GM12878 (cell line): ENCODE data around the gene ATAD2B. TPM values are rescaled to one million over a fixed set of nuclear protein-coding genes. Genes with fewer than 3 reads are reported as not detected.

Experiments used
- ATAC-seq: fragments of 200-7000 bp; cut with Tn5 transposase; 3 replicates; pipeline ENCODE4 v1.9.1; 2020; ENCODE audit warnings: mild to moderate bottlenecking, moderate library complexity
- BruUV-seq: library from RNA; stranded (reverse); fragments of 400-500 nt; replicated peaks from 2 replicates; lab custom pipeline; 2021; lab: Mats Ljungman, UMichigan
- CTCF ChIA-PET: fragments of 300-600 bp; sonication (Branson Sonifier 250); formaldehyde crosslinking; extraction: SDS; loops from one replicate; lab custom pipeline; 2021; ENCODE audit warnings: inconsistent platforms; lab: Yijun Ruan, JAX
- POLR2A ChIA-PET: fragments of 350-600 bp; formaldehyde crosslinking; extraction: SDS; loops from one replicate; lab custom pipeline; 2021; ENCODE audit warnings: inconsistent platforms; lab: Charles Lee
- RAD21 ChIA-PET: fragments of 300-600 bp; sonication (Branson Sonifier 250); formaldehyde crosslinking; loops from one replicate; lab custom pipeline; 2023; ENCODE audit warnings: antibody characterized with exemption; ENCODE audit not compliant: unreplicated experiment; lab: Charles Lee
- SMC1A ChIA-PET: fragments of 300-600 bp; sonication (Branson Sonifier 250); formaldehyde crosslinking; loops from one replicate; lab custom pipeline; 2023; ENCODE audit not compliant: unreplicated experiment, uncharacterized antibody; lab: Charles Lee
- DNase-seq: peaks from one replicate; pipeline ENCODE4 v3.0.0-alpha.2; 2011; ENCODE audit warnings: low read depth, low spot score
- FAIRE-seq: peaks from 3 replicates; lab custom pipeline; 2011; peaks lifted over from hg19 to GRCh38; lab: Jason Lieb, UNC
- H2AFZ ChIP-seq: 2 replicates; pipeline ENCODE4 v1.6.0; 2011; ENCODE audit warnings: low read depth, low read length, control low read depth; ENCODE audit not compliant: control insufficient read depth
- H3K27ac ChIP-seq: 2 replicates; pipeline ENCODE4 v1.5.1; 2011; ENCODE audit warnings: control low read depth; ENCODE audit not compliant: control insufficient read depth, insufficient read depth
- H3K27me3 ChIP-seq, 2 experiments: replicated peaks in 1 of 2; 2 replicates each; pipeline versions ENCODE4 v1.6.0 to v1.6.1; 2011; ENCODE audit warnings: low read length in 1 of 2; ENCODE audit not compliant: control insufficient read depth in 2 of 2, insufficient read depth in 2 of 2
- H3K36me3 ChIP-seq, 2 experiments: 2 replicates each; pipeline ENCODE4 v1.5.1; 2011; ENCODE audit warnings: low read length in 1 of 2; ENCODE audit not compliant: control insufficient read depth in 2 of 2, insufficient read depth in 2 of 2
- H3K4me1 ChIP-seq: 2 replicates; pipeline ENCODE4 v1.6.1; 2011; ENCODE audit warnings: mild to moderate bottlenecking, low read length, moderate library complexity, mixed read lengths; ENCODE audit not compliant: control insufficient read depth, insufficient read depth
- H3K4me2 ChIP-seq: 2 replicates; pipeline ENCODE4 v1.6.0; 2011; ENCODE audit warnings: control low read depth; ENCODE audit not compliant: control insufficient read depth, insufficient read depth
- H3K4me3 ChIP-seq: fragments of 200-600 bp; sonication (generic); 2 replicates; pipeline ENCODE4 v1.5.1; 2016
- H3K79me2 ChIP-seq: 2 replicates; pipeline ENCODE4 v1.6.0; 2011; ENCODE audit warnings: low read length; ENCODE audit not compliant: control insufficient read depth, insufficient read depth
- H3K9ac ChIP-seq: 2 replicates; pipeline ENCODE4 v1.8.0; 2011; ENCODE audit warnings: low read length, control low read depth, mixed read lengths; ENCODE audit not compliant: control insufficient read depth, insufficient read depth
- H3K9me3 ChIP-seq: replicated peaks from 3 replicates; pipeline ENCODE4 v1.5.1; 2011; ENCODE audit warnings: mild to moderate bottlenecking, low read length; ENCODE audit not compliant: control insufficient read depth, insufficient read depth
- H4K20me1 ChIP-seq: 2 replicates; pipeline ENCODE4 v1.6.0; 2011; ENCODE audit not compliant: control insufficient read depth, insufficient read depth
- BMI1 ChIP-seq: fragments of 450-650 bp; IDR thresholded peaks from 2 replicates; pipeline ENCODE4 v1.6.1; 2016; ENCODE audit warnings: mild to moderate bottlenecking, moderate library complexity, borderline replicate concordance
- IKZF1 ChIP-seq: fragments of 450-650 bp; conservative IDR thresholded peaks from 2 replicates; pipeline ENCODE4 v1.6.1; 2017; ENCODE audit warnings: antibody characterized with exemption, mild to moderate bottlenecking
- JUNB ChIP-seq: IDR thresholded peaks from 2 replicates; pipeline ENCODE4 v1.6.1; 2016; ENCODE audit warnings: antibody characterized with exemption, mild to moderate bottlenecking
- MYC ChIP-seq: IDR thresholded peaks from 2 replicates; pipeline ENCODE4 v1.6.1; 2011; ENCODE audit warnings: mild to moderate bottlenecking, low read length, moderate library complexity, inconsistent platforms; ENCODE audit not compliant: insufficient read depth, insufficient replicate concordance, insufficient read length, severe bottlenecking
- YY1 ChIP-seq: IDR thresholded peaks from 2 replicates; pipeline ENCODE4 v1.6.1; 2011; ENCODE audit warnings: low read depth, mild to moderate bottlenecking, low read length
- WGBS: methylation state at CpG from one replicate; pipeline ENCODE4 v1.1.6; 2016; ENCODE audit warnings: low lambda C conversion rate; ENCODE audit not compliant: insufficient replicate concordance, insufficient coverage; ENCODE audit errors: missing lambda C conversion rate; 5-methylcytosine and 5-hydroxymethylcytosine counted together
- in situ Hi-C: fragments of 300-500 bp; cut with MboI; formaldehyde crosslinking; loops from 9 replicates; pipeline ENCODE4 v1.14.3; 2018; ENCODE audit warnings: mixed read lengths
- intact Hi-C: fragments of 100-400 bp; cut with micrococcal nuclease; formaldehyde crosslinking; loops from one replicate; pipeline ENCODE4 v1.14.2; 2022; ENCODE audit not compliant: unreplicated experiment
- polyA plus RNA-seq, 11 experiments: library from polyadenylated mRNA; depleted of rRNA in 4 of 11; unstranded in 6 of 11; stranded (reverse) in 5 of 11; fragments of >200 nt; fragmentation: Nextera tagmentation in 4 of 11; fragmentation: Illumina TruSeq in 1 of 11; extraction: Ambion mirVana in 4 of 11; extraction: Trizol in 1 of 11; gene quantifications; 1 replicate in 1 of 11; 2 replicates in 10 of 11; pipeline versions ENCODE4 v1.2.1 to v1.2.3, GENCODE V29; 2011 to 2016; ENCODE audit warnings: inconsistent platforms in 2 of 11, missing spikeins in 2 of 11, low read depth in 1 of 11
- total RNA-seq, 4 experiments: library from RNA; depleted of rRNA in 3 of 4; stranded (reverse); fragments of >200 nt in 3 of 4; fragmentation: Illumina TruSeq in 1 of 4; extraction: Trizol in 1 of 4; gene quantifications; 2 replicates each; pipeline versions ENCODE4 v1.2.1 to v1.2.3, GENCODE V29; 2013 to 2021
- TF ChIP-seq, protein P1 (sequence below): fragments of 450-650 bp; IDR thresholded peaks from 2 replicates; pipeline ENCODE4 v1.6.1; 2017; ENCODE audit warnings: borderline replicate concordance

ATAD2B gene
- total and polyA plus RNA-seq, 10 of the 15 experiments (the other 5 are each of a cell fraction or from before 2014, with no cell fraction given), result 3.6 to 29.9 (median 16.8) TPM

DNA sequence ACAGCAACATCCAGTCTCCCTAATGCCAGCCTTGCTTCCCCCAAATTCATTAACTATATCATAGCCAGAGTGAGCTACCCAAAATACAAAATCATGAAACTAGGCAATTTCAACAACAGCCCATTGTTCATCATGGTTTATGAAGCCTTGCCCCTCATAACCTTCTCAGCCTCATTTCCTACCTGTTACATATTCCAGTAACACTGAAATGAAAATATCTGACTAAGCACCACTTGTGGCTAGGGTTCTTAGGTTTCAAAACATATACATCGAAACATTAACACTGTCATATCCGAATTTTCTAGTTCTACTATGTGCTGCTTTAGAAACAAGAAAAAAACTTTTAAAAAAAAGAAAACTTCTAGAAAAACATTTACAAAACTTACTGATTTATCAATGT lies 59.5 kb downstream of the ATAD2B start:
- SMC1A ChIA-PET, result interaction anchor here (1.0 to 1.4 kb wide), 3 partner anchors 10 to 59 kb away, joined by 3 to 4 read pairs (median 3); no protein-coding TSS in a partner anchor
- BruUV-seq, result no TSS peak
- POLR2A ChIA-PET, result interaction anchor here (0.7 kb wide), 1 partner anchor 33 kb away, joined by 3 read pairs; no protein-coding TSS in a partner anchor
- Histone ChIP-seq H3K4me2 (no peak overlapping the region), H2AFZ (no peak overlapping the region), H3K27ac (no peak overlapping the region), H4K20me1 (no peaks in the 10 kb centered on the region), H3K9me3 (no peaks in the 10 kb centered on the region), H3K79me2 (no peaks in the 10 kb centered on the region), H3K27me3 (no peaks in the 10 kb centered on the region), H3K36me3 (peaks cover 2 to 14% of the 10 kb centered on the region in 2 experiments), H3K4me1 (peaks cover 3% of the 10 kb centered on the region; the same call in 1 of the 2 replicates), H3K4me3 (no peak overlapping the region), H3K9ac (no peak overlapping the region)
- FAIRE-seq, result no peak
- no peak; the same call in none of the 3 replicates for ATAC-seq
- intact Hi-C loops, result no loop called here
- TF ChIP-seq JUNB (0 out of 2 replicates have a peak, but pooled peaks have one; percentile 31), BMI1 (no peak), IKZF1 (no peak), MYC (no peak), YY1 (no peak)
- TF ChIP-seq, protein P1, sequence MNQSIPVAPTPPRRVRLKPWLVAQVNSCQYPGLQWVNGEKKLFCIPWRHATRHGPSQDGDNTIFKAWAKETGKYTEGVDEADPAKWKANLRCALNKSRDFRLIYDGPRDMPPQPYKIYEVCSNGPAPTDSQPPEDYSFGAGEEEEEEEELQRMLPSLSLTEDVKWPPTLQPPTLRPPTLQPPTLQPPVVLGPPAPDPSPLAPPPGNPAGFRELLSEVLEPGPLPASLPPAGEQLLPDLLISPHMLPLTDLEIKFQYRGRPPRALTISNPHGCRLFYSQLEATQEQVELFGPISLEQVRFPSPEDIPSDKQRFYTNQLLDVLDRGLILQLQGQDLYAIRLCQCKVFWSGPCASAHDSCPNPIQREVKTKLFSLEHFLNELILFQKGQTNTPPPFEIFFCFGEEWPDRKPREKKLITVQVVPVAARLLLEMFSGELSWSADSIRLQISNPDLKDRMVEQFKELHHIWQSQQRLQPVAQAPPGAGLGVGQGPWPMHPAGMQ, result no peak
- in situ Hi-C loops, result no loop called here
- RAD21 ChIA-PET, result no interaction called here
- DNase-seq, result no peak
- CTCF ChIA-PET, result no interaction called here
- WGBS, result 52% methylated on average over 2 of the region's 2 CpGs
